ENCODE measurements around the gene LYPD6B.

The LYPD6B gene

DNA sequence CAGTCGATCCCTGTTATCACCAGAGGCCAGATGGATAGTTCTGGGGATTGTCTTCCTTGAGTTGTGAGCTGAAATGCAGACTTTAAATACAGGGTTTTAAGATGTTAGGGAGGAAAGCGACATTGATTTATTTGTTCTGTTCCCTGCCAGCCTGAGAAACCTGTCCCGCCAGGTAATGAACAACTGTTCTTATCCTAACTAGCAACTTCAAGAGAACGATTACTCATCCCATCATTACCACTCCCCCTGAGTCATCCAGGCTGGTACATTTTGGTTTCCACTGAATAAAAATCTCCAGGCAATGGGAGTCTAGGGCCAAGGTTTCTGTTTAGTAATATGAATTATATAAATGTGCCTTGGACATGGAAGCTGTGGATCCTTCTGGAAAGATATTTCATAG is 131.2 kb downstream of the LYPD6B start:
- no peaks in the 10 kb centered on the region for H3K27me3 ChIP-seq (ENCODE audit: insufficient read depth, poor library complexity, severe bottlenecking)
- TF ChIP-seq SPI1 (IDR thresholded peaks at IDR 0.05; ENCODE audit: borderline replicate concordance, low read depth) (no peak), POLR2AphosphoS5 (IDR thresholded peaks at IDR 0.05; ENCODE audit: low read depth) (no peak), GABPA (IDR thresholded peaks at IDR 0.05; ENCODE audit: low read depth) (no peak)
- H3K4me3 ChIP-seq (replicated peaks; ENCODE audit: insufficient read depth, low read length): no peak overlapping the region
- no peak for DNase-seq (ENCODE audit: low read depth in 1 of 2, low spot score in 1 of 2)
- no peak overlapping the region for H3K27ac ChIP-seq (replicated peaks)

DNA sequence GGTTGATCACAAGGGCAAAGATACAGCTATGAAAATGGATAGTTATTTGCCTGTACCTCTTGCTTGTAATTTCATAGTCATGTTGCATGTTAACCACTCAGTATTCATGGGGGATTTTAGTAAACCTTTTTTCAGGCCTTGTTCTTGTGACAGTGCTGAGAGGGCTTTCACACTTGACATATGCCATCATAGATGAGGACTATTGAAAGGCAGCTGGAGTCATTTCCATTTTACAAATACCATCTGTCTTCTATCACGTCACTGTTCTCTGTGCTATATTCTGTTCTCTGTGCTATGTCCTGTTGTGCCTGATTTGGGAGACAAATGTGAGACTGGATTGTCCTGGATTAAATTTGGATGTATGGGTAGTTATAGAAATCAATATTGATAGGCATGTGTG is 131.7 kb downstream of the LYPD6B start:
- DNase-seq (ENCODE audit: low read depth in 1 of 2, low spot score in 1 of 2): no peak
- Histone ChIP-seq H3K27me3 (ENCODE audit: insufficient read depth, poor library complexity, severe bottlenecking) (no peaks in the 10 kb centered on the region), H3K27ac (replicated peaks) (no peak overlapping the region), H3K4me3 (replicated peaks; ENCODE audit: insufficient read depth, low read length) (no peak overlapping the region)
- TF ChIP-seq GABPA (IDR thresholded peaks at IDR 0.05; ENCODE audit: low read depth) (no peak), POLR2AphosphoS5 (IDR thresholded peaks at IDR 0.05; ENCODE audit: low read depth) (no peak), SPI1 (IDR thresholded peaks at IDR 0.05; ENCODE audit: borderline replicate concordance, low read depth) (no peak)
- TF ChIP-seq, protein P1, sequence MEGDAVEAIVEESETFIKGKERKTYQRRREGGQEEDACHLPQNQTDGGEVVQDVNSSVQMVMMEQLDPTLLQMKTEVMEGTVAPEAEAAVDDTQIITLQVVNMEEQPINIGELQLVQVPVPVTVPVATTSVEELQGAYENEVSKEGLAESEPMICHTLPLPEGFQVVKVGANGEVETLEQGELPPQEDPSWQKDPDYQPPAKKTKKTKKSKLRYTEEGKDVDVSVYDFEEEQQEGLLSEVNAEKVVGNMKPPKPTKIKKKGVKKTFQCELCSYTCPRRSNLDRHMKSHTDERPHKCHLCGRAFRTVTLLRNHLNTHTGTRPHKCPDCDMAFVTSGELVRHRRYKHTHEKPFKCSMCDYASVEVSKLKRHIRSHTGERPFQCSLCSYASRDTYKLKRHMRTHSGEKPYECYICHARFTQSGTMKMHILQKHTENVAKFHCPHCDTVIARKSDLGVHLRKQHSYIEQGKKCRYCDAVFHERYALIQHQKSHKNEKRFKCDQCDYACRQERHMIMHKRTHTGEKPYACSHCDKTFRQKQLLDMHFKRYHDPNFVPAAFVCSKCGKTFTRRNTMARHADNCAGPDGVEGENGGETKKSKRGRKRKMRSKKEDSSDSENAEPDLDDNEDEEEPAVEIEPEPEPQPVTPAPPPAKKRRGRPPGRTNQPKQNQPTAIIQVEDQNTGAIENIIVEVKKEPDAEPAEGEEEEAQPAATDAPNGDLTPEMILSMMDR (IDR thresholded peaks at IDR 0.05; ENCODE audit: insufficient read depth, low read length): no peak
- TF ChIP-seq, protein P2, sequence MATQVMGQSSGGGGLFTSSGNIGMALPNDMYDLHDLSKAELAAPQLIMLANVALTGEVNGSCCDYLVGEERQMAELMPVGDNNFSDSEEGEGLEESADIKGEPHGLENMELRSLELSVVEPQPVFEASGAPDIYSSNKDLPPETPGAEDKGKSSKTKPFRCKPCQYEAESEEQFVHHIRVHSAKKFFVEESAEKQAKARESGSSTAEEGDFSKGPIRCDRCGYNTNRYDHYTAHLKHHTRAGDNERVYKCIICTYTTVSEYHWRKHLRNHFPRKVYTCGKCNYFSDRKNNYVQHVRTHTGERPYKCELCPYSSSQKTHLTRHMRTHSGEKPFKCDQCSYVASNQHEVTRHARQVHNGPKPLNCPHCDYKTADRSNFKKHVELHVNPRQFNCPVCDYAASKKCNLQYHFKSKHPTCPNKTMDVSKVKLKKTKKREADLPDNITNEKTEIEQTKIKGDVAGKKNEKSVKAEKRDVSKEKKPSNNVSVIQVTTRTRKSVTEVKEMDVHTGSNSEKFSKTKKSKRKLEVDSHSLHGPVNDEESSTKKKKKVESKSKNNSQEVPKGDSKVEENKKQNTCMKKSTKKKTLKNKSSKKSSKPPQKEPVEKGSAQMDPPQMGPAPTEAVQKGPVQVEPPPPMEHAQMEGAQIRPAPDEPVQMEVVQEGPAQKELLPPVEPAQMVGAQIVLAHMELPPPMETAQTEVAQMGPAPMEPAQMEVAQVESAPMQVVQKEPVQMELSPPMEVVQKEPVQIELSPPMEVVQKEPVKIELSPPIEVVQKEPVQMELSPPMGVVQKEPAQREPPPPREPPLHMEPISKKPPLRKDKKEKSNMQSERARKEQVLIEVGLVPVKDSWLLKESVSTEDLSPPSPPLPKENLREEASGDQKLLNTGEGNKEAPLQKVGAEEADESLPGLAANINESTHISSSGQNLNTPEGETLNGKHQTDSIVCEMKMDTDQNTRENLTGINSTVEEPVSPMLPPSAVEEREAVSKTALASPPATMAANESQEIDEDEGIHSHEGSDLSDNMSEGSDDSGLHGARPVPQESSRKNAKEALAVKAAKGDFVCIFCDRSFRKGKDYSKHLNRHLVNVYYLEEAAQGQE (IDR thresholded peaks at IDR 0.05; ENCODE audit: insufficient replicate concordance, low read depth): no peak

DNA sequence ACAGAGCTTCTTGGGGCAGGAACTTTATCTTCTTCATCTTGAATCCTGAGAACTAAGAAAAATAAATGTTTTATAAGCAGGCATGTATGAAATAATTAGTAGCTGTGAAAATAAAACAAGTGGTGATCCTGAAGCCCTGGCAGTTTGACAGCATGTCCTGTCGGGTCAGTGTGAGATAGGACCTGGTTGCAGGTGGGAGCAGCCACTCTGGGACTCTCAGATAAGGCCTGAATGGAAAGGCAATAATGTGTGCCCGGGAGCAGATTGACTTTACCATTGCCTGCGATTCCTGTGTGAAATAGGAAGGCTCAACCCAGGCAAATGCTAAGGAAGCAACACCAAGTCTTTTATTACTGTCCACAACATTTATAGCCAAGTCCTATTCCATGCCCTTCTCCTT is 132.4 kb downstream of the LYPD6B start:
- TF ChIP-seq GABPA (IDR thresholded peaks at IDR 0.05; ENCODE audit: low read depth) (no peak), SPI1 (IDR thresholded peaks at IDR 0.05; ENCODE audit: borderline replicate concordance, low read depth) (no peak), POLR2AphosphoS5 (IDR thresholded peaks at IDR 0.05; ENCODE audit: low read depth) (no peak)
- TF ChIP-seq, protein P1 (IDR thresholded peaks at IDR 0.05; ENCODE audit: insufficient read depth, low read length): no peak
- TF ChIP-seq, protein P2 (IDR thresholded peaks at IDR 0.05; ENCODE audit: insufficient replicate concordance, low read depth): no peak
- Histone ChIP-seq H3K27ac (replicated peaks) (no peak overlapping the region), H3K4me3 (replicated peaks; ENCODE audit: insufficient read depth, low read length) (no peak overlapping the region), H3K27me3 (ENCODE audit: insufficient read depth, poor library complexity, severe bottlenecking) (no peaks in the 10 kb centered on the region)
- no peak for DNase-seq (ENCODE audit: low read depth in 1 of 2, low spot score in 1 of 2)

DNA sequence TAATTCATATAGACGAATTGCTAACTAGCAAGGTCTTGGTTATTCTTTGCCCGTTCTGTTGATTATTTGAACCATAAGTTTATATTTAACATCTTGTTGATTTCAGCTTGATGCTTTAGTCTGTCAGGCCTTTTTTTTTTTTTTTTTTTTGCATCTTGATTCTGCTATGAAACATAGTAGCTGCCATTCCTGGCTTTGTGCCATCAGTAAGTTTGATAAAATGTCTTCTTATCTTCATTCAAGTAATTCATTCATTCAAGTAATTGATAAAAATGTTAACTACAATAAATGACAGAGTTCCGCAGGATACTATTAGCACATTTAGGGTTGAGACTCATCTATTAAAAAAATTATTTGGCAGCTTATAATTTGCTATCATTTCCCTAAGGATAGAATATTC is 134.7 kb downstream of the LYPD6B start:
- TF ChIP-seq GABPA (IDR thresholded peaks at IDR 0.05; ENCODE audit: low read depth): no peak
- TF ChIP-seq, protein P1 (IDR thresholded peaks at IDR 0.05; ENCODE audit: insufficient read depth, low read length): no peak
- no peak for TF ChIP-seq POLR2AphosphoS5 (IDR thresholded peaks at IDR 0.05; ENCODE audit: low read depth)
- TF ChIP-seq SPI1 (IDR thresholded peaks at IDR 0.05; ENCODE audit: borderline replicate concordance, low read depth): no peak
- TF ChIP-seq, protein P2 (IDR thresholded peaks at IDR 0.05; ENCODE audit: insufficient replicate concordance, low read depth): no peak
- no peak overlapping the region for H3K4me3 ChIP-seq (replicated peaks; ENCODE audit: insufficient read depth, low read length)
- H3K27me3 ChIP-seq (ENCODE audit: insufficient read depth, poor library complexity, severe bottlenecking): no peaks in the 10 kb centered on the region
- H3K27ac ChIP-seq (replicated peaks): no peak overlapping the region
- no peak for DNase-seq (ENCODE audit: low read depth in 1 of 2, low spot score in 1 of 2)

All from HL-60 (cell line).